ENCODE measurements around the gene C6orf62. TPM values are rescaled to one million over a fixed set of nuclear protein-coding genes. Genes with fewer than 3 reads are reported as not detected.

Gene C6orf62
- total and polyA plus RNA-seq, 2 donors (not counting 3 experiments of a cell fraction or from before 2014, with no cell fraction given) = 36.5 to 129 TPM

DNA sequence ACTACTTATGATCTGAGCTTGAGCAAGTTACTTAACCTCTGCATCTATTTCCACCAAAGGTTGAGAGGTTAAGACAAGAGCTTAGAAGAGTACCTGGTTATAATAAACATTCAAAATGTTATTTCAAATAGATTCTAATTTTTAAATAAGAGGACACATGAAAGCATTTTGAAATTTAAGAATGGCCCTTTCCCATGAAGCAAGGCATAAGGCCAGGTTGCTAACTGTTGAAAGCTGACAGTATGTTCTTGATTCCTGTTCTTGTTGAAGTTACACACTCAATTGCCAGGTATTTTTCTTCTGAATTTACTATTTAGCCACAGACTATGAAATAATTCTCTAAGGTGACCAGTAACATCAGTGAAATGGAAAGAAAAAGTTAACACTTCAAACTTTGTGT lies 14.5 kb downstream of the C6orf62 start:
- Histone ChIP-seq H3K9me3 (replicated peaks; ENCODE audit: control insufficient read depth, insufficient read depth, low read length) (no peaks in the 10 kb centered on the region), H4K20me1 (replicated peaks; ENCODE audit: control insufficient read depth, extremely low read depth, insufficient read depth, low read length) (peaks cover 4% of the 10 kb centered on the region), H3K36me3 (ENCODE audit: control insufficient read depth in 2 of 2, extremely low read depth in 1 of 2, insufficient read depth in 2 of 2, low read length in 2 of 2) (peaks cover 32 to 41% of the 10 kb centered on the region in 2 experiments), H3K9me1 (replicated peaks; ENCODE audit: control insufficient read depth, extremely low read depth, insufficient read depth, low read length) (no peaks in the 10 kb centered on the region), H2AFZ (ENCODE audit: low read depth, low read length) (no peak overlapping the region), H3K27me3 (ENCODE audit: control insufficient read depth in 2 of 2, insufficient read depth in 2 of 2, low read length in 2 of 2) (no peaks in the 10 kb centered on the region), H3K79me2 (ENCODE audit: control insufficient read depth, insufficient read depth, low read length) (peaks cover 7% of the 10 kb centered on the region), H3K4me1 (ENCODE audit: control insufficient read depth, extremely low read depth, insufficient read depth, low read length) (no peaks in the 10 kb centered on the region), H3K4me2 (ENCODE audit: insufficient read depth, low read length) (no peak overlapping the region), H3K4me3 (replicated peaks in 1 of 3; ENCODE audit: insufficient read depth in 1 of 3, low read depth in 1 of 3, low read length in 3 of 3) (no peak overlapping the region), H3K9ac (replicated peaks; ENCODE audit: extremely low read depth, insufficient read depth, low read length) (no peak overlapping the region), H3K27ac (ENCODE audit: insufficient read depth, low read depth, low read length) (no peak overlapping the region)
- intact Hi-C loops (cut with micrococcal nuclease) = loop anchor here (5.0 kb wide), 1 partner anchor 37 kb away; the partner anchor contains the start of genes ACOT13 and TDP2
- BruUV-seq (replicated peaks) = no TSS peak
- dilution Hi-C loops (cut with MboI; ENCODE audit: extremely low pct_ligation_motif_present, low sequenced_read_pairs) = no loop called here
- no peak for TF ChIP-seq EZH2 (IDR thresholded peaks at IDR 0.05; ENCODE audit: borderline replicate concordance, low read depth, low read length, severe bottlenecking)
- no peak for TF ChIP-seq CTCF (IDR thresholded peaks at IDR 0.05; ENCODE audit: extremely low read depth in 1 of 2, insufficient read depth in 1 of 2, low read depth in 1 of 2, low read length in 2 of 2)
- TF ChIP-seq, protein P1, sequence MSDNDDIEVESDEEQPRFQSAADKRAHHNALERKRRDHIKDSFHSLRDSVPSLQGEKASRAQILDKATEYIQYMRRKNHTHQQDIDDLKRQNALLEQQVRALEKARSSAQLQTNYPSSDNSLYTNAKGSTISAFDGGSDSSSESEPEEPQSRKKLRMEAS (IDR thresholded peaks at IDR 0.05; ENCODE audit: insufficient read depth, insufficient read length) = no peak
- no peak for TF ChIP-seq FOS (IDR thresholded peaks at IDR 0.05; ENCODE audit: borderline replicate concordance, insufficient read depth, low read length)
- no peak for TF ChIP-seq GATA2 (IDR thresholded peaks at IDR 0.05; ENCODE audit: insufficient read depth, insufficient read length, low read depth, low read length)
- TF ChIP-seq POLR2A (IDR thresholded peaks at IDR 0.05; ENCODE audit: low read depth, low read length) = no peak
- TF ChIP-seq JUN (IDR thresholded peaks at IDR 0.05; ENCODE audit: borderline replicate concordance, insufficient read depth, insufficient read length, low read depth) = no peak
- TF ChIP-seq MYC (IDR thresholded peaks at IDR 0.05; ENCODE audit: low read depth, low read length) = no peak
- no peak for TF ChIP-seq POLR2AphosphoS5 (IDR thresholded peaks at IDR 0.05; ENCODE audit: insufficient read depth, low read depth, low read length)
- ChIA-PET CTCF (interaction anchor here (0.9 to 3.4 kb wide), 4 partner anchors 13 to 123 kb away, joined by 3 to 20 read pairs (median 3); no protein-coding TSS in a partner anchor), POLR2A (interaction anchor here (1.4 kb wide), 1 partner anchor 15 kb away, joined by 6 read pairs; the partner anchor contains the start of gene C6orf62)
- FAIRE-seq (no peak), DNase-seq (ENCODE audit: low read depth, low spot score) (no peak)
